GM19351 (cell line): ENCODE results near the gene CATSPER1.
"Not testable (repeated sequence)": the region's sequence is repeated elsewhere in the genome, so short reads cannot be mapped to it uniquely, and the experiment has no call there.

ENCODE experiments used
- ATAC-seq: cut with Tn5 transposase; IDR thresholded peaks from one replicate; pipeline ENCODE4 v1.9.1; 2021; ENCODE audit warnings: mild to moderate bottlenecking, moderate library complexity; ENCODE audit not compliant: unreplicated experiment

Gene CATSPER1

GRCh38 chr11:66020618-66021357 lies 5.5 kb downstream of the CATSPER1 start:
- ATAC-seq = no peak

- no peak for ATAC-seq
Measured at GRCh38 chr11:66020212-66020611, 6.1 kb downstream of the CATSPER1 start.

- no peak for ATAC-seq
Measured at GRCh38 chr11:66017321-66017720, 9.0 kb downstream of the CATSPER1 start.

- no peak for ATAC-seq
Measured at GRCh38 chr11:66016793-66017177, 9.5 kb downstream of the CATSPER1 start.

GRCh38 chr11:66015936-66016792 lies 10.1 kb downstream of the CATSPER1 start:
- no peak for ATAC-seq

GRCh38 chr11:66015454-66015881 lies 10.8 kb downstream of the CATSPER1 start:
- ATAC-seq = no peak

GRCh38 chr11:66014804-66015453 lies 11.3 kb downstream of the CATSPER1 start:
- no peak for ATAC-seq

- no peak for ATAC-seq
Measured at GRCh38 chr11:66013762-66014100, 12.5 kb downstream of the CATSPER1 start.

GRCh38 chr11:66012946-66013761 lies 13.1 kb downstream of the CATSPER1 start:
- ATAC-seq = no peak

GRCh38 chr11:66012371-66012945 lies 13.8 kb downstream of the CATSPER1 start:
- no peak for ATAC-seq

GRCh38 chr11:66011785-66012303 lies 14.4 kb downstream of the CATSPER1 start, which contains the start of gene CST6:
Gene CST6 (plus strand): TSS chr11:66012008. CDS start chr11:66012045, 37 bp downstream.
- ATAC-seq = no peak

- no peak for ATAC-seq
Measured at GRCh38 chr11:66011239-66011784, 15.0 kb downstream of the CATSPER1 start.

- not testable (repeated sequence) for ATAC-seq
Measured at GRCh38 chr11:66010036-66010435, 16.2 kb downstream of the CATSPER1 start.

- no peak for ATAC-seq
Measured at GRCh38 chr11:66008468-66009101, 17.7 kb downstream of the CATSPER1 start.

- ATAC-seq = no peak
Measured at GRCh38 chr11:66008095-66008467, 18.2 kb downstream of the CATSPER1 start.

- ATAC-seq = no peak
Measured at GRCh38 chr11:66007201-66007634, 19.1 kb downstream of the CATSPER1 start.

- no peak for ATAC-seq
Measured at GRCh38 chr11:66006891-66007176, 19.4 kb downstream of the CATSPER1 start.

GRCh38 chr11:66006134-66006890 lies 20.0 kb downstream of the CATSPER1 start:
- no peak for ATAC-seq

- ATAC-seq = no peak
Measured at GRCh38 chr11:66004186-66004585, 22.1 kb downstream of the CATSPER1 start.
